ENCODE data around the gene KLHL6.
A peak's percentile ranks its signal among the peaks of the same experiment; 100 is the strongest.
"Not testable (repeated sequence)": the region's sequence is repeated elsewhere in the genome, so short reads cannot be mapped to it uniquely, and the experiment has no call there.

Gene KLHL6

GRCh38 chr3:183448369-183449128, 107.0 kb downstream of the KLHL6 start:
- DNase-seq (ENCODE audit: low read depth) = no peak

- peak; percentile 36 for DNase-seq (ENCODE audit: low read depth)
These were observed 108.1 kb downstream of the KLHL6 start for GRCh38 chr3:183447206-183448001.

- no peak for DNase-seq (ENCODE audit: low read depth)
These were observed 108.7 kb downstream of the KLHL6 start for GRCh38 chr3:183446838-183447205.

- DNase-seq (ENCODE audit: low read depth) = no peak
These were observed 110.8 kb downstream of the KLHL6 start for GRCh38 chr3:183444748-183445147.

GRCh38 chr3:183443395-183444385, 111.8 kb downstream of the KLHL6 start:
- DNase-seq (ENCODE audit: low read depth) = no peak

GRCh38 chr3:183442994-183443393, 112.5 kb downstream of the KLHL6 start:
- DNase-seq (ENCODE audit: low read depth) = no peak

GRCh38 chr3:183440521-183440920, 115.0 kb downstream of the KLHL6 start:
- not testable (repeated sequence) for DNase-seq (ENCODE audit: low read depth)

- DNase-seq (ENCODE audit: low read depth) = no peak
These were observed 116.0 kb downstream of the KLHL6 start for GRCh38 chr3:183439515-183439914.

- no peak for DNase-seq (ENCODE audit: low read depth)
These were observed 116.8 kb downstream of the KLHL6 start for GRCh38 chr3:183438735-183439134.

- no peak for DNase-seq (ENCODE audit: low read depth)
These were observed 117.6 kb downstream of the KLHL6 start for GRCh38 chr3:183437666-183438564.
